HG03108 (cell line): ENCODE data around the gene POTEF.
"Not testable (repeated sequence)": the region's sequence is repeated elsewhere in the genome, so short reads cannot be mapped to it uniquely, and the experiment has no call there.

Experiments used
- ATAC-seq: cut with Tn5 transposase; IDR thresholded peaks from one replicate; pipeline ENCODE4 v1.9.1; 2021; ENCODE audit warnings: moderate library complexity; ENCODE audit not compliant: unreplicated experiment

Gene POTEF

DNA sequence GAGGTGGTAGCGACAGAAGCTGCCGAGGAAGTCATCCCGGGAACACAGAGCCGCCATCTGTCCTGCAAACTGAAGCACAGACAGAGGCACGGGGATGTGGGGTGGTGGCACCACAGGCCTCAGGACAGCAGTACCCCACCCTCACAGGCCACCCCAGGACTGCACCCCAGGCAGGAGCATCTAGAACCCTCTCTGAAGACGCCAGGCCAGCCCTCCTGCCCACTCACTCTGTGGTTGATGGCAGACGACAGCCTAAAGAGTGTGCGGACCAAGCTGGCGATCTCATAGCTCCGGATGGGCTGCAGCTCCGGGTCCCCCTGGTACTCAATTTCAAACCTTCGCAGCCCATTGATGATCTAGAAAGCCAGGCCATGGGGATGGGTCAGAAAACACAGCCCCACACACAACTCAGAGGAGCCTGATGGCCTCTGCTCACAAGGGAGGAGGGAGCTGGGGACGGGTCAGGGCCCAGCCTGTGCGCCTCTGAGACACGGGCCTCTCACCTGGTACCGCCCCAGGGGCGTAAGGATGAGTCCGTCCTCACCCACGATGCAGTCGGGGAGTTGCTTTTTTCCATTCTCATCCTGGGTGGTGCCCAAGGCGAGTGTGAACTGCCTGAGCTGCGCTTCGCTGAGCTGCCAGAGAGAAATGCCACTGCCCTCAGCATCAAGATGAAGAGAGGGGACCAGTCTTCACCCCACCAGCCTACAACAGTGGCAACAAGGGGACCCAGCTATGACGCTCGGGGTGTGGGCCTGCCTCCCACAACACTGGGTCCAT, 24.0 kb upstream of the POTEF start:
- ATAC-seq: no peak

GRCh38 chr2:130152136-130152815, 23.3 kb upstream of the POTEF start:
- not testable (repeated sequence) for ATAC-seq

DNA sequence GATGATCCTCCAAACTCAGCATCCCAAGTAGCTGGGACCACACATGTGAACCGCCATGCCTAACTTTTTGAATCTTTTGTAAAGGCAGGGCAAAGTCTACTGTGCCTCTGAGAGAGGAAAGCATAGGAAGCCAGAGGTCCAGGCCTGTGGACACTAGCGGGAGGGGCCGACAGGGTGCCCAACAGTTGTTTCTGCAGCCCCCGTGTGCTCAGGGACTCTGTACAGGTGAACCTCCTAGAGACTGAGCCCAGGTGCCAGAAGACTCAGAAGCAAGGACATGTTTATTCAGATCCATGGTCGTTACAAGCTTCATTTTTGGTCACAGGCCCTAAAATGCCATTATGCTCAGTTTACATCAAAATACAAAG, 22.1 kb upstream of the POTEF start:
- ATAC-seq: not testable (repeated sequence)

GRCh38 chr2:130150181-130151144, 21.4 kb upstream of the POTEF start:
- no peak for ATAC-seq

DNA sequence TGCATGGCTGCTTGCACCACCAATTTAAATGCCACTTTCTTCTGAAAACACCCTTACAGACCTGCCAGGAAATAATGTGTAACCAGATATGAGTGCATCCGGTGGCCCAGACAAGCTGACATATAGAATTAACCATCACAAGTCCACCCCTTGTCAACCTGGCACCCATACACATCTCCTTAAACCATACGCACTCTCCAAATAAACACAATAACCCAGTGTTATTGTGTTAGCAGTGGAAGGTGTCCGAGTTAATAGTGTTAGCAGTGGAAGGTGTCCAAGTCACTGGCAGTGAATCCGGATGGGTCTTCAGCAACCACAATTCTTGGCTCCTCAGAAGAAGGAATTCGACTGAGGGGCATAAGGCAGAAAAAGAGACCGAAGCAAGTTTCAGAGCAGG, 19.5 kb upstream of the POTEF start:
- ATAC-seq: not testable (repeated sequence)

- ATAC-seq: peak; percentile 93
Observed at GRCh38 chr2:130145006-130145414, 16.0 kb upstream of the POTEF start, which contains the start of gene CCDC74B. TSS of gene CCDC74B (minus strand) at chr2:130145112. CDS start at chr2:130144996, 116 bp downstream.

DNA sequence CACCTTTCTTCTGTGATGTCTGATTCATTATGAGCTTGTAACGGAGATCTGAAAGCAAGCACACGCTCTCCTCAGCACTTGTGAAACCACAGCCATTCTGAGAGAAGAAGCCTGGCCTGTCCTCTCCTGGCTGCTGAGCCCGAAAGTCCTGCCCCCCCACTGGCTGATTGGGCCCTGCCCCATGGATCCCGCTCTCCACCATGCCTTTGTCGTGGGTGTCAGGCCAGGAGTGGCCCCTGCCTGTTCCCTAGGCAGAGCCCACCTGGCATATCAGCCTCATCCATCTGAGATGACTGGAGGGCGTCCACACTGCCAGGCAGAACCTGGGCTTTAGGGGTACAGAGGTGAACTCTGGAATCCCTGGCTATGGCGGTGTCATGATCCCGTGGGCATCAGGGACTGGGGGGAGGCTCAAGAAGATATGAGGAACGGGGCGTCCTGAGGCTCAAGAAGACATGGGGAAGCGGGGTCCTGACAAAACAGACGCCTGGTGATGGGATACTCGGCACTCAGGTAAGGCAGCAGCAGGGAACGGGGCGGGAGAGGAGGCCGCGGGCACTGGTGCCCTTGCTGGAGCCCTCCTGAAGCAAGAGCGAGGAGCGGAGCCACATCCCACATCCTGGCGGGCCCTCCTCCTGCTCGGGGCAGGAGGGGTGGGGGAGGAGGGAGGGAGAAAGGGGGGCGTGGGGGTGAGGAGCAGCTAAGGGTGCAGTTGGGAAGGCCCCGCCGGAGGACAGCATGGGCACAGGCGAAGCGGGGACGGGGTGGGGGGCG, 14.4 kb upstream of the POTEF start:
- ATAC-seq: not testable (repeated sequence)

GRCh38 chr2:130142396-130143265, 13.6 kb upstream of the POTEF start:
- ATAC-seq: not testable (repeated sequence)

DNA sequence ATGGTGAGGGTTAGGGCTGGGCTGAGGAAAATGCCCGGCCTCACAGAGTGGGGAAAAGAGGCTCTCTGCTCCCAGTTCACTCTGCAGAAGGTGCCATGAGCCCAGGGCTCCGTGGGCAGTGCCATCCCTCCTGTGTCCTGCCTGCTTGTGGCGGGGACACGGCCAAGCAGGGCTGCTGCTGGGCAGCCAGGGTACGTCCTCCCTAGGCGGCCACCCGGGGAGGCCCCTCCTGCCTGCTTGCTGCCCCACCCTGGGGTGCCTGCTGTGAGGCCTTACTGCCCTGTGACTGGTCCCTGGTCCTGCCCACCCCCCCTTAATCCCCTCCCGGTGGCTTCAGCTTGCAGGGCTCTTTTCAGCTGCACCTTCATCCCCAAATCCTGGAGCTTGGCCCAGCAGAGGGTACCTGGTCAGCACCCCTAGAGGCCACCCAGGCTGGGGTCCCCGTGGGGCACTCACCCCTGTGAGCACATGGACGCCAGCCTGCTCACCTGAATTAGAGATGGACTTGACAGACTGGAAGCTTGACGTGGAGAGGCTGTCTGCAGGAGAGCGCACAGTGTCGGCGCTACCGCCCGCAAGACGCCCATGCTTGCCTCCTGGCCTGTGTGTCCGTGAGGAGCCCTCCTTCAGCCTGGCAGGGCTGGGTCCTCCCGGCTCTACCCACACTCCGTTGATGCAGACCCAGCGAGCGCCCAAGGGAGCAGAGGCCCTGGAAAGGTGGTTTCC, 12.8 kb upstream of the POTEF start:
- ATAC-seq: not testable (repeated sequence)

GRCh38 chr2:130141002-130141401, 12.0 kb upstream of the POTEF start:
- not testable (repeated sequence) for ATAC-seq

DNA sequence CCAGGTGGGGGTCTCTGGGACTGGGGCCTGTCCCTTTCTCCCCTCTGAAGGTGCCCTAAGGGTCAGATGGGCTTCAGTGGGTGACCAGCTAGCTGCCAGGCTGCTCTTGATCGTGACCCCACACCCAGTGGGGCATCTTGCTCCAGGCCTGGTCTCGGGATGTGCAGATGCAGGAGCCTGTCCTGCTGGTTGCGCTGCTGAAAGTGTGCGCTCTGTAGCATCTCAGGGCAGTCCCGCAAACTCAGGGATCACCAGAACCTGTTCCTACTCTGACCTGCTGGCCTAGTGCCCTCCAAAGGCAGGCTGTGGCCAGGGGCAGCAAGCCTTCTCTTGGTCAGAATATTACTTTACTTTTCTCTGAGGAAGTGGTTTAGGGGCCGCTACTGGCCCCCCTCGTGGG, 11.5 kb upstream of the POTEF start:
- ATAC-seq: not testable (repeated sequence)

DNA sequence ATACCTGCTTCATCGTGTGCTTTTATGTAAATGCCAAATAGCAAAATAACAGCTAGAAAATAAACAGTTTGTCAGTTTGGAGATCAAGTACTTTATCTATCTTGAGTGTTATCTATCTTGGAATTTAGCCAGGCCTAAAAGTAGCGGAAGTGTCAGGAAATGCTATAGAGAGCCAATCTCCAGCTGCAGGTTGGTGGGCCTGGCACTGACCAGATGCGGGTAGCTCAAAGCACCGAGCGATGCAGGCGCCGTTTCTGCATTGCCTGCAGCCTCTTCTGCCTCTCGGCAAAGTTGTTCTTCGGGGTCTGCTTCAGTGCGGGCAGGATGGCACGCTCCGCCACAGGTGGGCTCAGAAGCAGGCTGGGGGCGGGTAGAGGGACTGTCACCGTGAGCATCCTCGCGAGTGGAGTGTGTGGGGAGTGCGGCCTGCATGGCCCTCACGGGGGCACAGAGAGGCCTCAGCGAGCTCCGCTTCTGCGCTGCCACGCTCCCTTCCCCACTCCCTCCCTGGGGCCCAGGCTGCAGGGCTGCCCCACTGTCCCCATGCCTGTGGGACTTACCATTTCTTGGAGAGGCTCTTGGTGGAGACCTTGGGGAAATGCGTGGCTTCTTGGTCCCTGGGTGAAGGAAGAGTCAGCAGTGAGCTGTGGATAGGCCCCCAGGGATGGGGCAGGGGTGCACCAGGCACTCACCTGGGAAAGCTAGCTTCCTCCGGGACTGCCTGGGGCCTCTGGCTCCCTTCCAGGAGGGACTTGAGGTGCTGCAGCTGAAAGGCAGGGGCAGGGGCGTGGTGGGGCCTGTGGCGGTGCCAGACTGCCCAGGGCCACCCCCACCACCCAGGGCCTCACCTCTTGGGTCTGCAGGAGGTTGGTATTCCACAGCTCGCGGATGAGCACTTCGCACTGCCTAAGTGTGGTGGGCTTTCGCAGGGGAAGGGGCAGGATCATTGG, 10.6 kb upstream of the POTEF start:
- ATAC-seq: not testable (repeated sequence)

DNA sequence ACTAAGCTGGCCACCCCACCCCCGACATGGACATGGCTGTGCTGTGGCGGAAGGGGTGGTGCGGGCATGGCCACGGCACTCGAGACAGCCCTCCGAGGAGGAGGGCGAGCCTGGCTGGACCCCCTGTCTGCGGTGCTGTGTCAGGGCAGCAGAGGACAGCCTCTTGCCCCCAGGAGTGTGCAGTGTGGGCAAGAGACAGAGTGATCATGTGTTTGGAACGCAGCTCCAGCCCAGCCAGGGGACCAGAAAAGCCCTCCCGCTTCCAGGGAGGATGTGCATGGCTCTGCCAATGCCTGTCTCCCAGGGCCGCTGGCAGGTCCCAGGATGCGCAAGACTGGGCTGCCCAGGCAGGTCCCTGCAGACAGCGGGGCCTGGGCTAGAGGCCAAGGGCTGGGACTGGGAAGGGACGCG, 9.8 kb upstream of the POTEF start:
- not testable (repeated sequence) for ATAC-seq

GRCh38 chr2:130138326-130138725, 9.3 kb upstream of the POTEF start:
- ATAC-seq: not testable (repeated sequence)

GRCh38 chr2:130137118-130137517, 8.1 kb upstream of the POTEF start:
- ATAC-seq: not testable (repeated sequence)

GRCh38 chr2:130136546-130136945, 7.5 kb upstream of the POTEF start:
- not testable (repeated sequence) for ATAC-seq

GRCh38 chr2:130135692-130136541, 6.9 kb upstream of the POTEF start:
- no peak for ATAC-seq
